OCI-LY3 (cell line): ENCODE data around the gene MAGI2.

Experiments used
- H2AFZ ChIP-seq: fragments of 200-600, 300-600 bp; shearing (Covaris generic); 2 replicates; pipeline ENCODE4 v1.6.0; 2014; ENCODE audit warnings: antibody characterized with exemption, low read depth, low read length
- H3K27ac ChIP-seq: fragments of 200-600, 300-600 bp; sonication (generic); 2 replicates; pipeline ENCODE4 v1.5.1; 2014; ENCODE audit warnings: mild to moderate bottlenecking, low read length, moderate library complexity, mixed read lengths
- H3K27me3 ChIP-seq: fragments of 200-600, 300-600 bp; sonication (generic); 2 replicates; pipeline ENCODE4 v1.6.1; 2014; ENCODE audit warnings: low read depth, low read length, mixed read lengths
- H3K36me3 ChIP-seq: fragments of 200-600, 300-600 bp; sonication (generic); replicated peaks from 2 replicates; pipeline ENCODE3; 2014; ENCODE audit warnings: low read depth, low read length, mixed read lengths
- H3K4me1 ChIP-seq: fragments of 300-600, 200-600 bp; sonication (generic); 2 replicates; pipeline ENCODE4 v1.6.1; 2014; ENCODE audit warnings: low read length, mixed read lengths
- H3K4me2 ChIP-seq: fragments of 200-600, 300-600 bp; sonication (generic); 2 replicates; pipeline ENCODE4 v1.6.1; 2014; ENCODE audit warnings: low read length, mixed read lengths
- H3K4me3 ChIP-seq: fragments of 300-600, 200-600 bp; sonication (generic); 2 replicates; pipeline ENCODE4 v1.5.1; 2014; ENCODE audit warnings: antibody characterized with exemption, mild to moderate bottlenecking, low read length, moderate library complexity
- H3K79me2 ChIP-seq: fragments of 300-600, 200-600 bp; shearing (Covaris generic); 2 replicates; pipeline ENCODE4 v1.6.1; 2014; ENCODE audit warnings: mild to moderate bottlenecking, low read length, mixed read lengths
- H3K9ac ChIP-seq: fragments of 300-600, 200-600 bp; shearing (Covaris generic); 2 replicates; pipeline ENCODE4 v1.6.0; 2014; ENCODE audit warnings: mild to moderate bottlenecking, low read length, moderate library complexity
- H3K9me3 ChIP-seq: fragments of 200-600, 300-600 bp; shearing (Covaris generic); 2 replicates; pipeline ENCODE4 v1.6.1; 2014; ENCODE audit warnings: low read length, mixed read lengths; ENCODE audit not compliant: insufficient read depth
- H4K20me1 ChIP-seq: fragments of 200-600, 300-600 bp; sonication (generic); 2 replicates; pipeline ENCODE4 v1.6.1; 2016; ENCODE audit warnings: low read length, mixed read lengths; ENCODE audit not compliant: insufficient read depth
- EZH2phosphoT487 ChIP-seq: fragments of 200-600 bp; shearing (Covaris generic); IDR thresholded peaks from 2 replicates; pipeline ENCODE4 v1.6.1; 2018; ENCODE audit warnings: antibody characterized with exemption, mixed run types, low read depth
- TF ChIP-seq, protein P1 (sequence below): fragments of 200-600, 300-600 bp; sonication (generic); IDR thresholded peaks from 2 replicates; pipeline ENCODE4 v1.5.1; 2014; ENCODE audit warnings: antibody characterized with exemption, low read length, low read depth

Gene MAGI2

DNA sequence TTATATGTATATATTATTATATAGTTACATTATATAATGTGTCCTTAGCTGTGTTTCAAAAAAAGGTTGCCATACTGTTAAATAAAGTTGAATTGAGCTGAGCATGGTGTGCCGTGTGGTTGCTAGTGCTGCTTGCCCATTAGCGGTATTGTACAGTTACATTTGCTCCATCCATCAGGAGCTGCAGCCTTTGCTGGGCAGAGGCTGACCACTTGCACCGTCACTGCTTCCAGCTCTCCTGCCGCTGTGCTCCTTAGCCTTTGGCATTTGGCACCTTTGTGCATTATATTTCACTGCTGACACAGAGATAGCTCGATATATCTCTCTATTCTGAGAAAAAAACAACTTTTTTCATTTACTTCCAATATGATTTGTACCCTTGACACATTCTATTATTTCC is 1282.7 kb downstream of the MAGI2 start:
- Histone ChIP-seq H3K4me2 (no peak overlapping the region), H3K27ac (no peak overlapping the region), H3K79me2 (no peaks in the 10 kb centered on the region), H2AFZ (no peak overlapping the region), H3K9ac (no peak overlapping the region), H3K36me3 (no peaks in the 10 kb centered on the region), H3K4me3 (no peak overlapping the region), H4K20me1 (no peaks in the 10 kb centered on the region), H3K9me3 (no peaks in the 10 kb centered on the region), H3K27me3 (peaks cover 8% of the 10 kb centered on the region; the same call in 1 of the 2 replicates), H3K4me1 (no peaks in the 10 kb centered on the region)
- TF ChIP-seq, protein P1, sequence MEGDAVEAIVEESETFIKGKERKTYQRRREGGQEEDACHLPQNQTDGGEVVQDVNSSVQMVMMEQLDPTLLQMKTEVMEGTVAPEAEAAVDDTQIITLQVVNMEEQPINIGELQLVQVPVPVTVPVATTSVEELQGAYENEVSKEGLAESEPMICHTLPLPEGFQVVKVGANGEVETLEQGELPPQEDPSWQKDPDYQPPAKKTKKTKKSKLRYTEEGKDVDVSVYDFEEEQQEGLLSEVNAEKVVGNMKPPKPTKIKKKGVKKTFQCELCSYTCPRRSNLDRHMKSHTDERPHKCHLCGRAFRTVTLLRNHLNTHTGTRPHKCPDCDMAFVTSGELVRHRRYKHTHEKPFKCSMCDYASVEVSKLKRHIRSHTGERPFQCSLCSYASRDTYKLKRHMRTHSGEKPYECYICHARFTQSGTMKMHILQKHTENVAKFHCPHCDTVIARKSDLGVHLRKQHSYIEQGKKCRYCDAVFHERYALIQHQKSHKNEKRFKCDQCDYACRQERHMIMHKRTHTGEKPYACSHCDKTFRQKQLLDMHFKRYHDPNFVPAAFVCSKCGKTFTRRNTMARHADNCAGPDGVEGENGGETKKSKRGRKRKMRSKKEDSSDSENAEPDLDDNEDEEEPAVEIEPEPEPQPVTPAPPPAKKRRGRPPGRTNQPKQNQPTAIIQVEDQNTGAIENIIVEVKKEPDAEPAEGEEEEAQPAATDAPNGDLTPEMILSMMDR: no peak

DNA sequence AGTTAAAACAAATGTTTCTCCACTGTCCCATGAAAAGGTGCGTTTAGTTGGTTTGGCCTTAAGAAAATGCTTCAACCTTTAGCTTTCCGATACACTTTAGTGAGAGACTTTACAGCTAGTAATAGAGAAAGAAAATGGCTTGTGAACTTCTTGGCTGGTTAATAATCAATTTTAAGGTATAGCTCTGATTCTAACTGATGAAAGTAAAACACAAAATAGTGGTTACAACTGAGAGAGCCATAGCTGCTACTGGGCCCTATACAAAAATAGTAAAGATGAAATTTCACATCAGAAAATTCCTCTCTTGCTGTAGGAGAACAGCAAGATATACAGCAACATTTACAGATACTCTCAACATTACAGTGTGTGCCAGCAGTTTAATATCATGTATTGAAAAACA is 1283.5 kb downstream of the MAGI2 start:
- no peak overlapping the region for H3K27ac ChIP-seq
- no peaks in the 10 kb centered on the region for H3K79me2 ChIP-seq
- no peaks in the 10 kb centered on the region for H4K20me1 ChIP-seq
- peaks cover 8% of the 10 kb centered on the region; the same call in 1 of the 2 replicates for H3K27me3 ChIP-seq
- no peak overlapping the region for H3K4me2 ChIP-seq
- no peaks in the 10 kb centered on the region for H3K9me3 ChIP-seq
- TF ChIP-seq EZH2phosphoT487: no peak
- TF ChIP-seq, protein P1: no peak
- no peaks in the 10 kb centered on the region for H3K36me3 ChIP-seq
- H3K4me3 ChIP-seq: no peak overlapping the region
- no peak overlapping the region for H3K9ac ChIP-seq
- H3K4me1 ChIP-seq: no peaks in the 10 kb centered on the region
- no peak overlapping the region for H2AFZ ChIP-seq

DNA sequence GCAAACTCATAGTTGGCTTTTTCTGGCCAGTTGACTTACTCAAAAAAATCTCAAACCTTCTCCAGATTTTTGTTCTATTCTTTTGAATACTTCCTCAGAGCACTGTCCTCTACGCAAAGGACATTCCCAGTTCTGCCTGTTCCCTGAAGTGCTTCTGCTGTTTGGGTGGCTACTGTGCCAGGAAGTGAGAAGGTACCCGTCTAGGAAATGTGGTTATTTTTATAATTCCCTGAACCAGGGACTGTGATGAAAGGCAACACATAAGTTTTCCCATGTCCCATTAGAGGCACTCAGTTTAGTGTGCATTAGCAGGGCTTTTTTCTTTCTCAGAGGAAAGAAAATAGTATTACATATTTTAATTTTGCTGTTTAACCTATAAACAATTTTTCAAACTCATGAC is 1284.6 kb downstream of the MAGI2 start:
- H3K4me2 ChIP-seq: no peak overlapping the region
- TF ChIP-seq EZH2phosphoT487: no peak
- TF ChIP-seq, protein P1: no peak
- H3K36me3 ChIP-seq: no peaks in the 10 kb centered on the region
- H3K4me1 ChIP-seq: no peaks in the 10 kb centered on the region
- H2AFZ ChIP-seq: no peak overlapping the region
- no peak overlapping the region for H3K9ac ChIP-seq
- no peaks in the 10 kb centered on the region for H4K20me1 ChIP-seq
- H3K27ac ChIP-seq: no peak overlapping the region
- peaks cover 8% of the 10 kb centered on the region; the same call in 1 of the 2 replicates for H3K27me3 ChIP-seq
- no peaks in the 10 kb centered on the region for H3K79me2 ChIP-seq
- H3K4me3 ChIP-seq: no peak overlapping the region
- no peaks in the 10 kb centered on the region for H3K9me3 ChIP-seq

DNA sequence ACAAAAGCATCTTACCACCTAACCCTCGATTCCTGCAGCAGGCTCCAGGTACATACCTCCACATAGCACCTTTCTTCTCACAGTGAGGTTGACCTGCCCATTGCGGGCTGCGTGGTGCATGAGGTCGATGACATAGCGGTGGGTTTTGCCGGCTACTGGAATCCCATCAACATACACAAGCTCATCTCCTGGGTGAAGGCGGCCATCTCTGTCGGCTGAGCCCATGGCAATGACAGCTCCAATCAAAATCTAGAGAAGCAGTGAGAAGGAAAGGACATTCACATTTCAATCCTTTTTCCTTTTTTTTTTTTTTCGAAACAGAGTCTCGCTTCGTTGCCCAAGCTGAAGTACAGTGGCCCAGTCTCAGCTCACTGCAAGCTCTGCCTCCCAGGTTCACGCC is 1285.6 kb downstream of the MAGI2 start:
- H3K27ac ChIP-seq: no peak overlapping the region
- H3K4me2 ChIP-seq: no peak overlapping the region
- H2AFZ ChIP-seq: no peak overlapping the region
- no peaks in the 10 kb centered on the region for H3K79me2 ChIP-seq
- 0 out of 2 replicates have a peak, but pooled peaks cover 5% of the 10 kb centered on the region for H3K27me3 ChIP-seq
- no peaks in the 10 kb centered on the region for H3K36me3 ChIP-seq
- no peaks in the 10 kb centered on the region for H3K4me1 ChIP-seq
- H3K9me3 ChIP-seq: no peaks in the 10 kb centered on the region
- TF ChIP-seq, protein P1: no peak
- TF ChIP-seq EZH2phosphoT487: no peak
- H3K9ac ChIP-seq: no peak overlapping the region
- no peaks in the 10 kb centered on the region for H4K20me1 ChIP-seq
- no peak overlapping the region for H3K4me3 ChIP-seq
